Ascending aorta (tissue), 2 donors: ENCODE measurements around the gene SLC35B2. TPM values are rescaled to one million over a fixed set of nuclear protein-coding genes. Genes with fewer than 3 reads are reported as not detected.

Experiments used
- DNase-seq, 2 donors: peaks; one replicate each; pipeline ENCODE4 v3.0.0-alpha.2; 2019; ENCODE audit warnings: low spot score in 2 of 2
- H3K27ac ChIP-seq, 2 donors: fragments of 200-600 bp; sonication (generic); one replicate each; pipeline ENCODE4 v1.5.1; 2016 to 2017; ENCODE audit warnings: mild to moderate bottlenecking in 1 of 2
- H3K27me3 ChIP-seq: fragments of 200-600 bp; sonication (generic); one replicate; pipeline ENCODE4 v1.5.1; 2017
- H3K36me3 ChIP-seq, 2 donors: fragments of 200-600 bp; sonication (generic); one replicate each; pipeline ENCODE4 v1.5.1; 2016
- H3K4me1 ChIP-seq, 2 donors: fragments of 200-600 bp; sonication (generic); one replicate each; pipeline ENCODE4 v1.5.1; 2016 to 2017; ENCODE audit warnings: mild to moderate bottlenecking in 1 of 2
- H3K4me3 ChIP-seq, 2 donors: fragments of 200-600 bp; sonication (generic); one replicate each; pipeline ENCODE4 v1.5.1; 2016 to 2017; ENCODE audit warnings: mild to moderate bottlenecking in 1 of 2
- H3K9me3 ChIP-seq, 2 donors: fragments of 200-600 bp; sonication (generic); one replicate each; pipeline ENCODE4 v1.5.1; 2016
- intact Hi-C: fragments of 100-400 bp; cut with DNase I; formaldehyde crosslinking; loops from one replicate; pipeline ENCODE4 v1.15.1; 2023
- total RNA-seq: library from RNA; depleted of rRNA; stranded (reverse); fragments of >200 nt; gene quantifications from one replicate; pipeline ENCODE4 v1.1.0, GENCODE V29; 2016
- TF ChIP-seq, protein P1 (sequence below), 3 experiments: fragments of 200-600 bp in 2 of 3; fragments of 450-650 bp in 1 of 3; sonication (generic) in 2 of 3; IDR thresholded peaks; one replicate each; pipeline ENCODE4 v1.5.1; 2016 to 2019; ENCODE audit warnings: antibody characterized with exemption in 3 of 3, mild to moderate bottlenecking in 1 of 3, moderate library complexity in 1 of 3

SLC35B2 gene
- total RNA-seq, 1 donor from 2014 or later: 9.9 TPM

DNA sequence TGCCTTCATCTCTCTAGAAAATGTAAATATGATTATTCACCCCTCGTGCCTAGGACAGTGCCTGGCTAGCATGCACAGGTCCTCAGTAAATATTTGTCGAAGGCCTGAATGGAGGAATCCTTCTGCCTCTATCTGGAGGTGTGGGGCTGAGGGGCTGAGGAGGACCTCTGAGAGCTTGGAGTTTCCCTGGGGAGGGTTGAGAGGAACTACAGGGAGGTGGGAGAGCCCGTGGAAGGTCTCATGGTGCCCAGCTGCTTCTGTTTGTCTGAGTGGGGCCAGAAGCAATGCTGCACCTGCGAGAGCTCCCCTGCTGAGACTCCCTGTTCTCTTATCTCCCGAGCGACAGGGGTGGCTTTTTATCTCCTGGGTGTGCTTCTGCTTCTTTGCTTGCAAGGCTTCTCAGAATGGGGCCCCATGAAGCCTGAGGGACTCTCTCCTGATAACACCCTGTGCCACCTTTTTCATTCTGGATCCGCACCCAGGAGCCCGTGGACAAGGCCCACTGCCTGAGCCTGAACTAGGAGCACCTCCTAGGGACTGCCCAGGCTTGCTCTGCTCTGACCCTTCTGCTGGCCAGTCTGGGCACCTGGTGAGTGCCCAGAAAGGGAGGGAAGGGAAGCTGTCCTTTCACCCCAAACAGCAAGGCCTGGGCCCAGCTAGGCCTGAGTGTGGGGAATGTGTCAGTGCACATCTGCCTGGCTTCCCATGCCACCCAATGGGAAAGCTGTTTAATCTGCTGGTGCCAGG lies 31.6 kb downstream of the SLC35B2 start:
- Histone ChIP-seq H3K36me3 (peaks cover 16 to 27% of the 10 kb centered on the region in 2 donors), H3K27me3 (no peaks in the 10 kb centered on the region), H3K9me3 (no peaks in the 10 kb centered on the region), H3K27ac (peak overlapping the region; percentile 95 to 99), H3K4me1 (peaks cover 41 to 57% of the 10 kb centered on the region in 2 donors), H3K4me3 (peak overlapping the region in 1 of 2 donors; percentile 94)
- intact Hi-C loops: no loop called here
- TF ChIP-seq, protein P1, sequence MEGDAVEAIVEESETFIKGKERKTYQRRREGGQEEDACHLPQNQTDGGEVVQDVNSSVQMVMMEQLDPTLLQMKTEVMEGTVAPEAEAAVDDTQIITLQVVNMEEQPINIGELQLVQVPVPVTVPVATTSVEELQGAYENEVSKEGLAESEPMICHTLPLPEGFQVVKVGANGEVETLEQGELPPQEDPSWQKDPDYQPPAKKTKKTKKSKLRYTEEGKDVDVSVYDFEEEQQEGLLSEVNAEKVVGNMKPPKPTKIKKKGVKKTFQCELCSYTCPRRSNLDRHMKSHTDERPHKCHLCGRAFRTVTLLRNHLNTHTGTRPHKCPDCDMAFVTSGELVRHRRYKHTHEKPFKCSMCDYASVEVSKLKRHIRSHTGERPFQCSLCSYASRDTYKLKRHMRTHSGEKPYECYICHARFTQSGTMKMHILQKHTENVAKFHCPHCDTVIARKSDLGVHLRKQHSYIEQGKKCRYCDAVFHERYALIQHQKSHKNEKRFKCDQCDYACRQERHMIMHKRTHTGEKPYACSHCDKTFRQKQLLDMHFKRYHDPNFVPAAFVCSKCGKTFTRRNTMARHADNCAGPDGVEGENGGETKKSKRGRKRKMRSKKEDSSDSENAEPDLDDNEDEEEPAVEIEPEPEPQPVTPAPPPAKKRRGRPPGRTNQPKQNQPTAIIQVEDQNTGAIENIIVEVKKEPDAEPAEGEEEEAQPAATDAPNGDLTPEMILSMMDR (IDR thresholded peaks at IDR 0.05): no peak
- DNase-seq: no peak

DNA sequence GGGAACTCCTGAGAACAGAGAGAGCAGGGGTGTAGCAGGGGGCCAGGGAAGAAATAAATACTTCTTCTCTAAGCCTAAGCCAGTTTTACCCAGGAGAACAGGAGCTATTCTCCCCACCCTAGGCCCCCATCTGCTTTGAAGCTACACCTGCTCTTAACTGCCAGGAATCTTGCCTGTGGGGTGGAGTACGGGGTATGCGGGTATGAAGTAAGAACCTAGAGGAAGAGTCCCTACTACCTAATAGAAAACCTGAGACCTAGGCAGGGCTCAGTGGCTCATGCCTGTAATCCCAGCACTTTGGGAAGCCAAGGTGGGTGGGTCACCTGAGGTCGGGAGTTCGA lies 32.4 kb downstream of the SLC35B2 start:
- intact Hi-C loops: loop anchor here (5.0 kb wide), 1 partner anchor 98 kb away; the partner anchor contains the start of genes MRPL14 and TMEM63B
- peaks cover 8 to 19% of the 10 kb centered on the region in 2 donors for H3K36me3 ChIP-seq
- TF ChIP-seq, protein P1 (IDR thresholded peaks at IDR 0.05): no peak
- peak overlapping the region; percentile 95 to 99 for H3K27ac ChIP-seq
- H3K4me1 ChIP-seq: peaks cover 45 to 64% of the 10 kb centered on the region in 2 donors
- H3K4me3 ChIP-seq: peak overlapping the region; percentile 71 to 94
- H3K9me3 ChIP-seq: no peaks in the 10 kb centered on the region
- H3K27me3 ChIP-seq: no peaks in the 10 kb centered on the region
- no peak for DNase-seq

DNA sequence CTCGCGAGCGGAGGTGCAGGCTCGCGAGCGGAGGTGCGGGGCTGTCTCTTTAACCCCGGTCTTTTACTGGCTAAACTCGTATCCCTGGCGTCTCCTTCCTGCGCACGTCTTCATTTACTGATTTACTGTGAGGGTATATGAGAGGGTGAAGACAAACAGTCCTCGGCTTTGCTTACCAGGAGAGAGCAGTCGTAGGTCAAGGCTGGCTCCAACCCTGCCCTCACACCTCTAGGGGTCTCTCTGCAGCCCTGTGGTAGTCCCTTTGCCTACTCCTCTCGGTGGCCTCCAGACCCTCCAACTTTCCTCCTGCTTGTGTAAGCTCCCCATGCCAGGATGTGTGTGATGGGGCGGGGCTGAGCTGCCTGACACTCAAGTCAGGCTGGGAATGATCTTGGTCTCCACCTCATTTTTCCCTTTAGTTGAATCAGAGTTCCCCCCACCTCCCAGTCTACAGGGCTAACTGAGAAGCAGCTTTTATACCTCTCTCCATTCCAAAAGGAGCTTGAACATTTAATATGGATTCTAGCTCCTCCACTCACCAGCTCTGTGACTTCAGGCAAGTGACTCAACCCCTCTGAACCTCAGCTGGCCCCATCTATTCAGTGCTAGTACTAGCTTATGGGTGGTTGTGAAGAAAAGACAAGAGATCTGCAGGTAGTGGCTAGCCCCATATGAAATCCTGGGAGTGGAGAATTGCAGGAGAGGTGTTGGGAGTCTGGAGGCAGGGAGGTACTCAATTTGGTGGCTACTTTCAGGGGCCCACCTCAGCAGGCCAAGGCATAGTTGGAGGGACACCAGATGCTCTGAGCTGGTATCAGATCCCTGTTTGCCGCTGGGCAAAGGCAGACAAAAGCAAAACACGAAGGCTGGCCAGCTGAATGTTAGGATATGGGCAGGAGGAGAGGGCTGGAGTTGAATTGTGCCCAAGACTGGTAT lies 33.0 kb downstream of the SLC35B2 start:
- Histone ChIP-seq H3K9me3 (no peaks in the 10 kb centered on the region), H3K27me3 (no peaks in the 10 kb centered on the region), H3K27ac (peak overlapping the region; percentile 95 to 99), H3K36me3 (peaks cover 2 to 13% of the 10 kb centered on the region in 2 donors), H3K4me1 (peaks cover 45 to 67% of the 10 kb centered on the region in 2 donors), H3K4me3 (peak overlapping the region; percentile 71 to 94)
- peak in 1 of 2 donors; percentile 74 for DNase-seq
- intact Hi-C loops: loop anchor here (5.0 kb wide), 1 partner anchor 97 kb away; the partner anchor contains the start of genes MRPL14 and TMEM63B
- TF ChIP-seq, protein P1 (IDR thresholded peaks at IDR 0.05): no peak

DNA sequence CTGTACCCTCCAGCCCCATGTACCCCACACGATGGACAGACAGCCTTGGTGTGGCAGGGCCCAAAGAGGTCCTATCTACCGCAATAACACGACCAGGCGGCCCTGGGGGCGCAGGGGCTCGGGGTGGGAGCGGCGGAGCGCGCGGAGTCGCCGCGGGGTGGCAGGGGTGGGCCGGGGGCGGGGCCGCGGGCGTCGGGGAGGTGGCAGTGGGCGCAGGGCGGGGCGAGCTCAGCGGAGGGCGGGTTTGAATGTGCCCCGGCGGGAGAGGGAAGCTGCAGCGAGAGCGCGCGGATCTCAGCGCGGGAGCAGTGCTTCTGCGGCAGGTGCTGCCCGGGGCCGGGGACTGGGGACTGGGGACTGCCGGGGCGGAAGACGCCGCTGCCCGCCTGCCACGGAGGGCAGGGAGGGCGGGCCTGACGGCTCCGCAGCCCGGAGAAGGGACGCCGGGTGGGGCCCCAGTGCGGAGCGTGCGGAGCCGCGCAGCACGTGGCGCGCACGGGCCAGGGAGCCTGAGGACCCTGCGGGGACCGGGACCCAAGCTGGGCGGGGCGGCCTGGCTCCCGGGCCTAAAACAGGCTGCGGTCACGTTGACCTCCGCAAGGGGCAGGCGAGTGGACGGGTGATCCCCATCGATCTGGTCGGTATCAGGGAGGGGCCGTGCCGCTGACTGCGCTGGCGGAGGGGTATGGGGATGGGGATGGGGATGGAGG lies 33.9 kb downstream of the SLC35B2 start, which contains the start of gene SLC29A1:
Gene SLC29A1, plus strand, starts transcription at position 277 of the 710 bp plus-strand sequence. CDS start 3,719 bp downstream, outside the sequence.
- peak in 1 of 2 donors; percentile 82 for DNase-seq
- no peaks in the 10 kb centered on the region for H3K9me3 ChIP-seq
- H3K27ac ChIP-seq: peak within 1 kb of the TSS; percentile 95 to 99
- TF ChIP-seq, protein P1 (IDR thresholded peaks at IDR 0.05): peak in 1 of 3 experiments; percentile 6
- H3K4me1 ChIP-seq: peaks cover 45 to 66% of the 10 kb centered on the region in 2 donors
- peaks cover 0 to 5% of the 10 kb centered on the region in 2 donors for H3K36me3 ChIP-seq
- intact Hi-C loops: loop anchor here (1.0 to 5.0 kb wide), 4 partner anchors 11 to 96 kb away; partner anchors contain the start of genes MRPL14, SLC35B2 and TMEM63B
- H3K4me3 ChIP-seq: peak within 1 kb of the TSS; percentile 71 to 94
- H3K27me3 ChIP-seq: no peaks in the 10 kb centered on the region
